ENCODE results near the gene APBB2. TPM values are rescaled to one million over a fixed set of nuclear protein-coding genes. Genes with fewer than 3 reads are reported as not detected.

Gene APBB2
- polyA plus RNA-seq, 3 donors, result 0.15 to 0.33 TPM; not detected in 1

DNA sequence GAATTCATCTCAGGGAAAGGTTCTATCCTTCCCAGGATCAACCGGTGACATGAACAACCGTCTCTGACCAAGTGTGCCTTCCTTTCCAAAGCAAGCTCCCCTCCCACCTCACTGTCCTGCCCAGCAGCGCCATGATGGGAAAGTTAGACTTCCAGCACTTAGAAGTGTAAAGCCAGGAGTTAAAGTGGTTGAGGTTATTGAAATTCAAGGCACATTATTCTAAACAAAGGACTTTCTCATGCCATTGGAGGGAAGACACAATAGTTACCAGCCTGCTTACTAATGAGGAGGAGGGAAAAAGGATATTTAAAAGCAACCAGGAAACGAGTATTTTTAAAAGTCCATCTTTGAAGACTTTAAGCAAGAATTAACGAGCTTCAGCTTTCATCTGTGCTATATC is 367.8 kb downstream of the APBB2 start:
- no CpG with 5 or more reads among the region's 5 CpGs for WGBS (ENCODE audit: insufficient coverage)
- DNase-seq, result no peak
- TF ChIP-seq, protein P1, sequence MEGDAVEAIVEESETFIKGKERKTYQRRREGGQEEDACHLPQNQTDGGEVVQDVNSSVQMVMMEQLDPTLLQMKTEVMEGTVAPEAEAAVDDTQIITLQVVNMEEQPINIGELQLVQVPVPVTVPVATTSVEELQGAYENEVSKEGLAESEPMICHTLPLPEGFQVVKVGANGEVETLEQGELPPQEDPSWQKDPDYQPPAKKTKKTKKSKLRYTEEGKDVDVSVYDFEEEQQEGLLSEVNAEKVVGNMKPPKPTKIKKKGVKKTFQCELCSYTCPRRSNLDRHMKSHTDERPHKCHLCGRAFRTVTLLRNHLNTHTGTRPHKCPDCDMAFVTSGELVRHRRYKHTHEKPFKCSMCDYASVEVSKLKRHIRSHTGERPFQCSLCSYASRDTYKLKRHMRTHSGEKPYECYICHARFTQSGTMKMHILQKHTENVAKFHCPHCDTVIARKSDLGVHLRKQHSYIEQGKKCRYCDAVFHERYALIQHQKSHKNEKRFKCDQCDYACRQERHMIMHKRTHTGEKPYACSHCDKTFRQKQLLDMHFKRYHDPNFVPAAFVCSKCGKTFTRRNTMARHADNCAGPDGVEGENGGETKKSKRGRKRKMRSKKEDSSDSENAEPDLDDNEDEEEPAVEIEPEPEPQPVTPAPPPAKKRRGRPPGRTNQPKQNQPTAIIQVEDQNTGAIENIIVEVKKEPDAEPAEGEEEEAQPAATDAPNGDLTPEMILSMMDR (IDR thresholded peaks at IDR 0.05), result no peak
- no peaks in the 10 kb centered on the region for H3K9me3 ChIP-seq (replicated peaks in 1 of 2; ENCODE audit: control insufficient read depth in 1 of 2, insufficient read depth in 1 of 2, low read length in 2 of 2)
- H3K4me3 Mint-ChIP-seq, result no peak overlapping the region
- H2AFZ ChIP-seq (ENCODE audit: insufficient read depth, low read depth, low read length, poor library complexity, severe bottlenecking), result no peak overlapping the region
- H3K9ac ChIP-seq (ENCODE audit: insufficient read depth, low read length, poor library complexity, severe bottlenecking), result no peak overlapping the region
- intact Hi-C loops (cut with micrococcal nuclease), result loop anchor here in 1 of 2 donors (10.0 kb wide), 2 partner anchors 52 to 112 kb away; no protein-coding TSS in a partner anchor
- H4K20me1 ChIP-seq (ENCODE audit: insufficient read depth, low read length), result no peaks in the 10 kb centered on the region
- H3K27me3 ChIP-seq (ENCODE audit: control insufficient read depth in 2 of 2, insufficient read depth in 2 of 2, low read length in 2 of 2), result no peaks in the 10 kb centered on the region
- no peaks in the 10 kb centered on the region for H3K79me2 ChIP-seq (ENCODE audit: insufficient read depth, low read length)
- H3K4me3 ChIP-seq (replicated peaks in 1 of 3; ENCODE audit: low read depth in 2 of 3, low read length in 3 of 3), result no peak overlapping the region
- H3K36me3 ChIP-seq (replicated peaks in 1 of 2; ENCODE audit: control insufficient read depth in 1 of 2, insufficient read depth in 2 of 2, low read length in 2 of 2), result no peaks in the 10 kb centered on the region
- H3K4me2 ChIP-seq (replicated peaks; ENCODE audit: extremely low read depth, low read length, poor library complexity, severe bottlenecking), result no peak overlapping the region
- peaks cover 1% of the 10 kb centered on the region for H3K4me1 Mint-ChIP-seq
- peak overlapping the region in 1 of 7 donors; percentile 33 for H3K27ac Mint-ChIP-seq
- no peaks in the 10 kb centered on the region for H3K4me1 ChIP-seq (ENCODE audit: control insufficient read depth in 1 of 2, insufficient read depth in 2 of 2, low read length in 2 of 2)
- H3K36me3 Mint-ChIP-seq, result no peaks in the 10 kb centered on the region
- H3K27ac ChIP-seq (ENCODE audit: low read depth in 1 of 2, low read length in 2 of 2), result no peak overlapping the region
- no peaks in the 10 kb centered on the region for H3K27me3 Mint-ChIP-seq (ENCODE audit: low read depth in 3 of 3)
- H3K9me3 Mint-ChIP-seq, result no peaks in the 10 kb centered on the region

DNA sequence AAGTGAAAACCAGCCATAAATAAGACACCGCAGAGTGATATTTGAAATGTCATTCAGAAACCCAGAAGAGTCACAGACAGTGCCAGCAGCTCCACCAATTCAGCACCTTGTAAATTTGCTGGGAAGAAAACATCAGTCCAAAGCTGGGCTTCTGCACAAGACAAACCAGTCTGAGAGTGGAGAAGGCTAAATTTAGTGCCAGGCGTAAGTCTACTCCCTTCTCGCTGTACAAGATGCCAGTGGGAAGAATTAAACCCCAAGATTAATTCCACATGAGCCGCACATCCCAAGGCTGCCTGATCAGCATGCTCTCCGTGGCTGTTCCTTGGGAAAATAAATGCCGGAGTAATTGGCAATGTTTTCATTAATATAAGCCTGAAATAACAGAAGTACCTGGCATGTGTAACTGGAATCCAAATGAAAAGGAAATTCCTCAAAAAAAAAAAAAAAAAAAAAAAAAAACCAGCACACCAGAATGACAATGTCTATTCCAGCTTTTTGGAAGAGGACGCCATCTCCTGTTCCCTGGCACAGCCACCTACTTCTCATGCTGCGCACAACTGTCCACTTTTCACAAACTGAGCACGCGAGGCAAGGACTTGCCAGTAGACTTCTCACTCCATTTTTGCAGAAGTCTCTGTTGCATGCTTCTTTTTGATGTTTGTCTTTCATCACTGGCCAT is 369.0 kb downstream of the APBB2 start:
- no peak overlapping the region for H3K9ac ChIP-seq (ENCODE audit: insufficient read depth, low read length, poor library complexity, severe bottlenecking)
- intact Hi-C loops (cut with micrococcal nuclease), result loop anchor here in 1 of 2 donors (10.0 kb wide), 2 partner anchors 50 to 110 kb away; no protein-coding TSS in a partner anchor
- Mint-ChIP-seq H3K9me3 (no peaks in the 10 kb centered on the region), H3K4me1 (peaks cover 11% of the 10 kb centered on the region), H3K36me3 (no peaks in the 10 kb centered on the region), H3K27ac (no peak overlapping the region), H3K4me3 (no peak overlapping the region), H3K27me3 (ENCODE audit: low read depth in 3 of 3) (no peaks in the 10 kb centered on the region)
- H3K4me2 ChIP-seq (replicated peaks; ENCODE audit: extremely low read depth, low read length, poor library complexity, severe bottlenecking), result no peak overlapping the region
- H2AFZ ChIP-seq (ENCODE audit: insufficient read depth, low read depth, low read length, poor library complexity, severe bottlenecking), result no peak overlapping the region
- H3K36me3 ChIP-seq (replicated peaks in 1 of 2; ENCODE audit: control insufficient read depth in 1 of 2, insufficient read depth in 2 of 2, low read length in 2 of 2), result no peaks in the 10 kb centered on the region
- H3K27me3 ChIP-seq (ENCODE audit: control insufficient read depth in 2 of 2, insufficient read depth in 2 of 2, low read length in 2 of 2), result no peaks in the 10 kb centered on the region
- H4K20me1 ChIP-seq (ENCODE audit: insufficient read depth, low read length), result no peaks in the 10 kb centered on the region
- H3K4me3 ChIP-seq (replicated peaks in 1 of 3; ENCODE audit: low read depth in 2 of 3, low read length in 3 of 3), result no peak overlapping the region
- TF ChIP-seq, protein P1 (IDR thresholded peaks at IDR 0.05), result no peak
- no peak for DNase-seq
- no peaks in the 10 kb centered on the region for H3K79me2 ChIP-seq (ENCODE audit: insufficient read depth, low read length)
- peaks cover 6 to 10% of the 10 kb centered on the region in 2 donors for H3K4me1 ChIP-seq (ENCODE audit: control insufficient read depth in 1 of 2, insufficient read depth in 2 of 2, low read length in 2 of 2)
- H3K27ac ChIP-seq (ENCODE audit: low read depth in 1 of 2, low read length in 2 of 2), result no peak overlapping the region
- no peaks in the 10 kb centered on the region for H3K9me3 ChIP-seq (replicated peaks in 1 of 2; ENCODE audit: control insufficient read depth in 1 of 2, insufficient read depth in 1 of 2, low read length in 2 of 2)
- whole genome bisulfite sequencing (ENCODE audit: insufficient coverage), result 66% methylated on average over 4 of the region's 10 CpGs
